Tibial nerve (tissue), 4 donors: ENCODE results near the gene UBA52.

Experiments
- CTCF ChIP-seq, 5 experiments: fragments of 200-600 bp in 3 of 5; fragments of 450-650 bp in 2 of 5; sonication (generic) in 3 of 5; IDR thresholded peaks; one replicate each; pipeline ENCODE4 v1.5.1; 2016 to 2019; ENCODE audit warnings: antibody characterized with exemption in 5 of 5, mild to moderate bottlenecking in 3 of 5, moderate library complexity in 2 of 5
- EP300 ChIP-seq, 2 donors: sonication (generic); formaldehyde crosslinking; IDR thresholded peaks; one replicate each; pipeline ENCODE4 v1.6.1; 2017; ENCODE audit warnings: antibody characterized with exemption in 2 of 2, mild to moderate bottlenecking in 1 of 2
- POLR2A ChIP-seq, 2 donors: fragments of 450-650 bp; IDR thresholded peaks; one replicate each; pipeline ENCODE4 v1.6.1; 2017; ENCODE audit warnings: antibody characterized with exemption in 2 of 2, mild to moderate bottlenecking in 2 of 2, moderate library complexity in 2 of 2

GRCh38 chr19:18591735-18592385, 20.2 kb downstream of the UBA52 start:
- no peak for TF ChIP-seq POLR2A (IDR thresholded peaks at IDR 0.05)
- no peak for TF ChIP-seq CTCF (IDR thresholded peaks at IDR 0.05)
- no peak for TF ChIP-seq EP300 (IDR thresholded peaks at IDR 0.05)
